Measurements from ENCODE around the gene TANGO6.

DNA sequence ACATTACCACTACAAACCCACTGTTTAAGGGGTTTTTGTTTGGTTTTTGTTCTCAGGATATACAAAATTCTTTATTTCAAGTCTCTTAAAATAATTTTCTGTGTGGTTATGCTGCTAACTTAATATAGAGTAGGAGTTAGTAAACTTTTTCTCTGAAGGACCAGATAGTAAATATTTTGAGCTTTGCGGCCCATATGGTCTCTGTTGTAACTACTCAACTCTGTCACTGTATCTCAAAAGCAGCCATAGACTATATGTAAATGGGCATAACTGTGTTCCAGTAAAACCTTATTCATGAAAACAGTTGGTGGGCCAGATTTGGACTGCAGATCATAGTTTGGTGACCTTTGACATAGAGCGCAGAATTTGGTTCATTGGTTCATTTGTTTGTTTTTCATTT lies 7.2 kb downstream of the TANGO6 start:
- no peak for TF ChIP-seq POLR2A (IDR thresholded peaks at IDR 0.05)
- TF ChIP-seq, protein P1, sequence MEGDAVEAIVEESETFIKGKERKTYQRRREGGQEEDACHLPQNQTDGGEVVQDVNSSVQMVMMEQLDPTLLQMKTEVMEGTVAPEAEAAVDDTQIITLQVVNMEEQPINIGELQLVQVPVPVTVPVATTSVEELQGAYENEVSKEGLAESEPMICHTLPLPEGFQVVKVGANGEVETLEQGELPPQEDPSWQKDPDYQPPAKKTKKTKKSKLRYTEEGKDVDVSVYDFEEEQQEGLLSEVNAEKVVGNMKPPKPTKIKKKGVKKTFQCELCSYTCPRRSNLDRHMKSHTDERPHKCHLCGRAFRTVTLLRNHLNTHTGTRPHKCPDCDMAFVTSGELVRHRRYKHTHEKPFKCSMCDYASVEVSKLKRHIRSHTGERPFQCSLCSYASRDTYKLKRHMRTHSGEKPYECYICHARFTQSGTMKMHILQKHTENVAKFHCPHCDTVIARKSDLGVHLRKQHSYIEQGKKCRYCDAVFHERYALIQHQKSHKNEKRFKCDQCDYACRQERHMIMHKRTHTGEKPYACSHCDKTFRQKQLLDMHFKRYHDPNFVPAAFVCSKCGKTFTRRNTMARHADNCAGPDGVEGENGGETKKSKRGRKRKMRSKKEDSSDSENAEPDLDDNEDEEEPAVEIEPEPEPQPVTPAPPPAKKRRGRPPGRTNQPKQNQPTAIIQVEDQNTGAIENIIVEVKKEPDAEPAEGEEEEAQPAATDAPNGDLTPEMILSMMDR (IDR thresholded peaks at IDR 0.05), result no peak
